Uterus (tissue), 2 donors: ENCODE results near the gene CHST8.

ENCODE experiments used
- POLR2A ChIP-seq, 2 donors: fragments of 450-650 bp; IDR thresholded peaks; one replicate each; pipeline ENCODE4 v1.6.1; 2016; ENCODE audit warnings: antibody characterized with exemption in 2 of 2, mild to moderate bottlenecking in 1 of 2, moderate library complexity in 1 of 2
- TF ChIP-seq, protein P1 (sequence below), 4 experiments: fragments of 200-600 bp in 2 of 4; fragments of 450-650 bp in 2 of 4; sonication (generic) in 2 of 4; IDR thresholded peaks; one replicate each; pipeline ENCODE4 v1.5.1; 2016 to 2019; ENCODE audit warnings: antibody characterized with exemption in 4 of 4, mild to moderate bottlenecking in 2 of 4, moderate library complexity in 1 of 4

DNA sequence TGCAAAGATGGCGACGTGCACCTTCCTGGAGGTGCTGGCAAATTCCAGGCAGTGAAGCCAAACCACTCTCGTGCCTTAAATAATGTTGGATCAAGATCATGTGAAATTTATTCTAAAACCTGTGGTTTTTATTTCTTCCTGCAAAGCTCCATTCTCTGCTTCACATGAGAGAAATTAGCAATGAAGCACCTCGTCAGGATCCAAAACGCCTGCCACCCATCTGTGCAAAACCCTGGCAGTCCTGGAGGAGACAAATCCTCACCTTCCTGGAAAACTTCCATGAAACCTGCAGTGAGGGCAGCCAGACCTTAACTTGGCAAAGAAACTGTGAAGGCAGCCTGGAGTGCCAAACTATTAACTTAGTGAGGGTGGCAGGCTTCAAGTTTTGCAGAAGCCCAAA is 47.6 kb downstream of the CHST8 start:
- TF ChIP-seq, protein P1, sequence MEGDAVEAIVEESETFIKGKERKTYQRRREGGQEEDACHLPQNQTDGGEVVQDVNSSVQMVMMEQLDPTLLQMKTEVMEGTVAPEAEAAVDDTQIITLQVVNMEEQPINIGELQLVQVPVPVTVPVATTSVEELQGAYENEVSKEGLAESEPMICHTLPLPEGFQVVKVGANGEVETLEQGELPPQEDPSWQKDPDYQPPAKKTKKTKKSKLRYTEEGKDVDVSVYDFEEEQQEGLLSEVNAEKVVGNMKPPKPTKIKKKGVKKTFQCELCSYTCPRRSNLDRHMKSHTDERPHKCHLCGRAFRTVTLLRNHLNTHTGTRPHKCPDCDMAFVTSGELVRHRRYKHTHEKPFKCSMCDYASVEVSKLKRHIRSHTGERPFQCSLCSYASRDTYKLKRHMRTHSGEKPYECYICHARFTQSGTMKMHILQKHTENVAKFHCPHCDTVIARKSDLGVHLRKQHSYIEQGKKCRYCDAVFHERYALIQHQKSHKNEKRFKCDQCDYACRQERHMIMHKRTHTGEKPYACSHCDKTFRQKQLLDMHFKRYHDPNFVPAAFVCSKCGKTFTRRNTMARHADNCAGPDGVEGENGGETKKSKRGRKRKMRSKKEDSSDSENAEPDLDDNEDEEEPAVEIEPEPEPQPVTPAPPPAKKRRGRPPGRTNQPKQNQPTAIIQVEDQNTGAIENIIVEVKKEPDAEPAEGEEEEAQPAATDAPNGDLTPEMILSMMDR (IDR thresholded peaks at IDR 0.05): no peak
- no peak for TF ChIP-seq POLR2A (IDR thresholded peaks at IDR 0.05)
